Stimulated activated CD4-positive, alpha-beta T cell treated with anti-CD3 and anti-CD28 coated beads, Interleukin-15, amount 100 ng/mL, for 48 hours (primary cell): ENCODE results near the gene AFAP1.

ENCODE experiments used
- DNase-seq, 2 donors: peaks; one replicate each; pipeline ENCODE4 v3.0.0-alpha.2; 2020; ENCODE audit warnings: low read depth in 2 of 2

AFAP1 gene

DNA sequence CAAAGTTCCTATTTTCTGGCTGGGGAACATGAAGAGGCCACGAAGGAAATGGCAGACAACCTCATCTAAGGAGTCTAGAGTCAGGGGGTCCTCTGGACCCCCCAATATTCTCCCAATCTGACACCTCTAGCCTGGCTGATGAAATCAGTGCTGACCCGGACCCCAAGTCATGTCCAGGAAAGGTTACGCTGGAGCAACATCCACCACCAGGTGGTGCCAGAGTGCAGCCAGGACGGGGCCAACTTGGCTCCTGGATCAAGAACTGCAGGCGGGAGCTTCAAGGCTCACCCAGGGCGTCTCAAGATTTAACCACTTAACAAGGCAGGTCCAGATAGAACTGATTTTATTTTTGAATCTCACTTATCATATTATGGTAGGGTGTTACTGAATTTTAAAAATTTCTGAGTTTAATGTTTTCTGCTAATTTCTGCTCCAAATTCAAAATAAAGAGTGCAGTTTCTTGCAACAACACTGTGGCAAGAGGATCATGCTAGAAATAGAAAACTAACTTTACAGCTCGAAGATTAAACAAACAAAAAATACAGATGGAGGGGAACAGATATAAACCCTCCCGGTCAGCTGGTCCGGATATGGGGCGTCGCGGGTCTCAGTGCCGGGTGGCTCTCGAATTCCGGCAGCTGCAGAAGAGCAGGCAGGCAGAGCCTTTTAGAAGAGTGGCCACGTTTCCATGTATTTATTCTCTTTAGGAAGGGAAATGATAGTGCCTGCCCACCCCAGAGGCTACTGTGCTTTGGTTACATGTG lies 135.5 kb downstream of the AFAP1 start:
- DNase-seq = peak; percentile 52 to 75

DNA sequence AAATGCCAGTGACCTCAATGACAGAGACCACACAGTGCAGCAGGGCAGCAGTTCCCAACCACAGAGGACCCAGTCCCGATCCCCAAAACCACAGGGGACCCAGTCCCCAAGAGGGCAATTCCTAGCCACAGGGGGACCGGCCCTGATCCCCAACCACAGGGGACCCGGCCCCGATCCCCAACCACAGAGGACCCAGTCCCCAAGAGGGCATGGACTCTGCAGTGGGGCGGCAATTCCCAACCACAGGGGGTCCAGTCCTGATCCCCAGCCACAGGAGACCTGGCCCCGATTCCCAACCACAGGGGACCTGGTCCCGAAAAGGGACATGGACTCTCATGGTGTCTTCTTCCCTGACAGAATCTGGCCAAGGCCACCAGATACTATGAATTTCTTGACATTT lies 136.3 kb downstream of the AFAP1 start:
- no peak for DNase-seq

DNA sequence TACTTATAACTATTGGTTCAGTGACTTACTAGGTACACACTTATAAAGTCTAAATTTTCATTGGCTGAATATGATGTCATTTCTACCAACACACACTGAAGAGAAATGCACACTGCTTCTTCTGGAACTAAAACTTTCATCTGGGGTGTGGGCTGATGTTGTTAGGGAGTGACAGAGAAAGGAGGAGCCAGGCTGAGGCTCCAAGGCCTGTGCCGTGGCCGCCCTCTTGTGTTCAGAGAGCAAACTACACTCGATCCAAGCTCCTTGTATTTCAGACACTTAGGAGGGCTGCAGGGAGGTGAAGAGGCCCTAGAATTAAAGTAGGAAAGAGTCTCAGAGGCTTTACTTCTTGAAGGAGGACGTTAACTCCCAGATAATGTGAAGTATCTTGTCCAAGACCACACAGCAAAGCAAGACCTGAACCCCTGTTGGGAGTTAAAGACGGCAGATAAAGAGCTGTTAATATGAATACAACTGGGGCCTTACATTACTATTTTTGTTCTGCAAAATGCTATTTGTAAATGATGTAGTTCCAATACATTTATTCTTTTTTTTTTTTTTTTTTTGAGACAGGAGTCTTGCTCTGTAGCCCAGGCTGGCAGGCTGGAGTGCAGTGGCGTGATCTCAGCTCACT lies 137.5 kb downstream of the AFAP1 start:
- peak; percentile 66 to 80 for DNase-seq

DNA sequence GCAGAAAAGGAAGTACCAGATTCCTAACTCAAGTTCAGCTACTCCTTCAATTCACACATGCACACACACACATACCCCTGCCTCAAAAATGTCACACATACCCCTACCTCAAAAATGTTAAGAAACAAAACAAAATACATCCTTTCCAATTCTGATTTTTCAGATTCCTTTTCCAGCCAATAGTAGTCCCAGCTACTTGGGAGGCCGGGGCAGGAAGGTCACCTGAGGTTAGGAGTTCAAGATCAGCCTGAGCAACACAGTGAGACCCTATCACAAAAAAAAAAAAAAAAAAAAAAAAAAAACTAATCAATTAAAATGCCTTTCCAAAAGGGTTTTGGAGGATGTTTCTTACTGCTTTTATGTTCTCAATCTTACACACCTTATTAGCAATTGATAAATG lies 138.0 kb downstream of the AFAP1 start:
- DNase-seq = no peak

DNA sequence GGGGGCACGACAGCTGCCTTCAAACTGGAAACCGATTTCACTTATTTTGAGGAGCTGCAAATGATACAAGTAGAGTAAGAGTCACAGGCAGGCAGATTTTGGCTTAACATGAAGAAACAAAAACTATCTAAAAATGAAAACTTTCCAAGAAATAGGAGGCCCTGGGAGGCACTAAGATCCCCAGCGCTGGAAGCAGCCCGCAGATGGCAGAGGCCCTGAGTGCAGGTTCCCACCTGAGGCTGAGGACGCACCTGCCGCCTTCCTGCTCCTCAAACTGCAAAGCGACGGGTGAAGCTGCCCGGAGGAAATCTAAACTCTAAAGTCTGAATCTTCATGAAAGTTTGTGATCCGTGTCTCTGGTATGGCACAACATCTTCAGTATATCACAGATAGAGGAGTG lies 138.7 kb downstream of the AFAP1 start:
- DNase-seq = no peak

DNA sequence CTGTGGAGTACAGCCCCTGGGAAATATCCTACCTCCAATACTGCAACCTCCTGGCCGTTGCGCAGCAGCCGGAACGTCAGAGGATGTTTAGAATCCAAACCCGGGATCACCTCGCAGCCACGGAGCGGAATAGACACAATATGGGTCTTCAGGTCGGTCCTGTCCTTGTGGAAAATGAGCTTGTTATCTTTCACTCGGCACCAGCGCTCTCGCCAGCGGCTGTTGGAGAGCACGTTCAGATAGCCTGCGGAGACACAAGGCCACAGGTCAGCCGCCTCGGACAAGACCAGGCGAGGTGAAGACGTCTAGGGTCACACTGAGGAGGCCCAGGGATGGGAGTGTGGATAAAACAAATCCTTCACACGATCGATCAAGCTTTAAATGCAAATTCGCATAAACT lies 139.3 kb downstream of the AFAP1 start:
- DNase-seq = no peak

DNA sequence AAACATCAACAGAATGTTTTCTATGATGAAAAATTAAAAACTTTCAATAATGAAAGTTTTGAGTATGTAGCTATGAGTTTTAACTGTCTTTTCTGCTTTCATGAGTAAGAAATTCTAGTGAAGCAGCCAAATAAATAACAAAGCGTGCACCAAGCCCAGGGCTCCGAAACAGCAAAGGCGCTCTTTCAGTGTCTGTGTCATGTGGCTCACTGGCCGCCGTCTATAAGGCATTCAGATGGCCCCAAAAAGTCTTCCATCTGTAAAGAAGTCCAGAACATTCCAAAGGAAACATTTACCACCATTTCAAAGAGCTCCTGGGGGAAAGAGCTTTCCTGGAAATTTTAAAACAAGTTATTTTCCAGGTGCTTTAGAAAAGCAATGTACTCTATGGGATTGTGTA lies 139.9 kb downstream of the AFAP1 start:
- no peak for DNase-seq

DNA sequence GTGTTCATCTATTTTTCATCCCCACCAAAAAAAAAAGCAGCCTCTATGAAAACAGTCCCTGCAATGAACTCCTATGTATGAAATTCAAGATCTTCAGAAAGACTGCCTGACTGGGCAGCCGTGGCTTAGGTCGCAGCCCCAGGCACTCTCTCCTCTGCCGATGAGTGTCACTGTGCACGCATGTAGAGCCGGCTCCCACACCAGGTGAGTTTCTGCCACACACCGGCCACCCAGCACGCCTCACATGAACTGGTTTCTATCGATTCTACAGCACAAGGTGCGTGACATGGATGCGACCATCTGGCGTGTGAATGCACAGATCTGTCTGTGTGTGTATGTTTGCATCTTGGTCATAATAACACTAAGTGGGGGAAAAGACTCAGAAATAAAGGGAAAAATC lies 140.4 kb downstream of the AFAP1 start:
- no peak for DNase-seq

DNA sequence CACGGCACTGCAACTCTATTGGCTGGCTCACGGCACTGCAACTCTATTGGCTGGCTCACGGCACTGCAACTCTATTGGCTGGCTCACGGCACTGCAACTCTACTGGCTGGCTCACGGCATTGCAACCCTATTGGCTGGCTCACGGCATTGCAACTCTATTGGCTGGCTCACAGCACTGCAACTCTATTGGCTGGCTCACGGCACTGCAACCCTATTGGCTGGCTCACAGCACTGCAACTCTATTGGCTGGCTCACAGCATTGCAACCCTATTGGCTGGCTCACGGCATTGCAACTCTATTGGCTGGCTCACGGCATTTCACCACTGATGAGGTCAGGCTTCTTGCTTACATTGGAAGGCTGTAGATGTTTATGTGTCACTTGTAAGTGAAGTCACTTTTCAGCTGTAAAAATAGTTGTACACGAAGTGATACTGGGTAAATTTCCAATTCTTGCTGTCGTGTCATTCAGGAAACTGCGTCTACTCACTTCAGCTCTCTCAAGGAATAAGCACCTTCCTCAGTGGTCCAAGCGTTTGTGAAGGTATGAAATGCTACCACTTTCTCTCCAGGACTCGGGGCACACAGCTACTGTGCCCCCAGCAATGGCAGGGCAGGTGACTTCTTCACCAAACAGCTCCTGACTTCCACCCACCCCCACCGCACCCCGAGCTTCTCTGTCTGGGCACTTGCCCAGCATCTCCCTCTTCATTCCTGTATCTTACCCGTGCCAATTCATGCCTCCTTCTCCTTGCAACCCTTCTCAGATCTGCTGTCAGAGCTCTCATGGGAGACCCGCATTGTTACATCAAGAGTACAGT lies 141.3 kb downstream of the AFAP1 start:
- no peak for DNase-seq

DNA sequence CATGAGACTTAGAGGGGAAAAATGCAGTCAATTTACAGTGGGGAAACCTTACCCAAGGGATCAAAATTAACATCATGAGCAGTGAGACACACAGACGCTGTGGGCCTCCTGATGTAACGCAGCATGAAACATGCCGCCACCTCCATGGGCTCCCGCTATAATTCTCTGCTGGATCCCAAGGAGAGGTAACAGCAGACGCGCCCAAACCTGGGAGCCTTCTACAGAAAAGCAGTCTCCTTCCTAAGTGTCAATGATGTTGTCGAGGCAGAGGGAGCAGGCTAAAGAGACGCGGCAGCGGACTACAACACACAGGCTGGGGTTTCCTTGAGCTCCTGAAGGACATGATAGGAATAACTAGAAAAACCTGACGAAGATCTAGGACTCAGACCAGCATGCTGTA lies 142.3 kb downstream of the AFAP1 start:
- no peak for DNase-seq

DNA sequence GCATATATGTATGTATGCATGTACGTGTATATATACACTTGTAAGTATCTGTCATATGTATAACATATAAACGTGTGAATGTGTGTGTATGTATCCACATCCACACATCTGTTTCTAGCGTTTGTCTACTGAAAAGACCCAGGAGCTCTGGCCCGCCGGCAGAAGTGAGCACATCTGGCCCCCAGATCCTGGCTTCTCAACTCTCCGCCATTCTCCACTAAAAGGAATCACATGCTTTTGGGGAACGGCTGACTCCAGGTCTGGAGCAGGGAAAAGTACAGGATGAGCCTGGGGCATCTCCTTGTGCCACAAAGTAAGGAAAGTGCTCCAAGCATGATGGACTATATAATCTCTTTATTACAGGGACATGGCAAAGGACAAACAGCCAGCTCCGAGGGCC lies 143.7 kb downstream of the AFAP1 start:
- DNase-seq = no peak

DNA sequence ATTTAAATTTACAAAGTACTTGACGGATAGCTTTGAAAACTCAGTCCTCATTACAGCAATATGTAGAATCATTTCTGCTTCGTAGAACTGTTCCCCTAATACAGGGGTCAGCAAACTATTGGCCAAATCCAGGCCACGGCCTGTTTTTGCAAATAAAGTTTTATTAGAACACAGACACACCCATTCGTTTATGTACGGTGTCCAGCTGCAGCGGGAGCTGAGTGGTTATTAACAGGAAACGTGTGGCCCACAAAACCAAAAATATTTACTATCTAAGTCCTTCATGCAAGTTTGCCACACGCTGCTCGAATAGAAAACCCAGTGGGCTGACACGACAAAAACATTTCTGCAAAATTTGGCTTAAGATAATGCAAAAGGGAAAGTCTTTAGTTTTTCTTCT lies 146.5 kb downstream of the AFAP1 start:
- DNase-seq = no peak

DNA sequence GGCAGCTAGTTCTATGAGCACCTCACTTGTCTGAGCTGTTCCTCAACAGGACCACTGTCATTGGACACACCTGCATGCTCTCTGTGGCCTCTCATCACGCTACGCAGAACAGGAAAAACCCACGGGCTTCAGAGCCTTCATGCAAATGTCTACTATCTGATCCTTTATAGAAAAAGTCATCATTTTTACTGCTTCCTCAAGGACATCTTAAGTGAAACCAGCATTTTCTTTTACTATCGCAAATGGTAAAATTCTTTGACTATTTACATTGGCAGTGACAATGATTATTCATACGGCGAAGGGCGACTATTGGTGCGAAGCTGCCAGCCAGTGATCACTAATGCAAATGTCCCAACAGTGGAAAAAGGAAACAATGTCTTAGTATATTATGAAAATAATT lies 147.0 kb downstream of the AFAP1 start:
- DNase-seq = no peak

DNA sequence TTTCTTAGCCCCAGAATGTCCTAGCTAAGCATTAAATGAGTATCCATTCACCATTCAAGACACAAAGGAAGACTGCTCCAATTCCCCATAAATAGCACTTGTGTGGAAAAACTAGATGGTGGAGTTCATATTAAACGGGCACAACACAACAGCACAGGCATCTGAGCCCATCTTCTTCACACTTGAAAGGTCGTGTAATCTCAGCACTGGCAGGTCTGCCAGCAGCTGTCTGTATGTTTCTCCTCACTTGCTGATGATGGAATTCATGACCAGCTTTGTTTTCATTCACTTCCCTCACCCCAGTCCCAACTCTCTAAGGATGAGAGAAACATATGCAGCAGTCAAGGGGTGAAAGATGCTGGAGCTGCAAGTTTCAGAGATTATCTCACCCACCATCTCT lies 148.7 kb downstream of the AFAP1 start:
- no peak for DNase-seq

DNA sequence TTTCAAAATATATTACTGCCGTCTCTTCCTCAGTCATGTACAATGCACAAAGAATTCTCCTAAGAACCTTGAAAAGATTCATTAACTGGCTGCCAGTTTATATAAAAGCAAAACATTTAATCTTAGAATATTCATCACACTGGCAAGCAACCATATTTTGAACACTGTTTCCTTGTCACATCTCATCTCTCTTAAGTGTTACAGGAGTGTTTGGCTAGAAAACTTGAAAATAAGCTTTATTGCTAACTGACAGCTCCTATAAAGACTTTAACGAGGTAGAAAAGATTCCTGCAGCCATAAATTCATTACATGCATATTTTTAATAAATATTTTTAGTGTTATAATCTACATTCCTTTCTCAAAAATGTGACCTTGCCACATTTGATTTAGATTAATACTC lies 149.6 kb downstream of the AFAP1 start:
- DNase-seq = no peak

DNA sequence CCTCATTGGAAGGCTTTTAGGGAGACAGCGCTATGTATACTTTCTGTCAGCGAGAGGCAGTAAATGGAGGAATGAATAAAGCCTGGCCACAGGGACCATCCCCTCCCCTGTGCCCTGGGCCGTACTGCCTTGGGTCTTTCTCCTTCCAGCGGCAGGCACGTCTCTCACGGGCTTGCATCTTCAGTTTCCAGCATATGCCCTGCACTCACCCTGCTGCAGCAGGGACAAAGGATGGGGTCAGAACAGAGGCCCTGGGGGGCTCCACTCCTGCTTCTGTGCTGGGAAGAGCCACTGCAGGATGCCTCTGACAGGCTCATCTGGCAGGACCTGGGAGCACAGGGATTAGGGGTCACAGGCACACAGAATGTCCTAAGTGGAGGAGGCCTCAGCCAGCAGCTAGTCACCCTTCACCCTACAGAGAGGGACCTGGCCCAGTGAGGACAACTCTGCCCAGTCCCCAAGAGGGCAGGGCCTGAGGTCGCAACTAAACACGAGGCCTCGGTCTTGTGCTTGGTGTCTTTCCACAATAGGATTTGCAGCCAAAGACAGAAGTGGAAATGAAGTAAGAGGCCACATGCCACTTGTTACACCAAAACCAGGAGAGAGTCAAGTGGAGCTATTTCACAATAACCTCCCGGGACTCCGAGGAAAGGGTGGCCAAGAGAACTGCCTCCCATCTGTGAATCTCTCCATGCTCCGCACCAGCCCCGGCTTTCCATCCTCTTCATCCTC lies 150.8 kb downstream of the AFAP1 start:
- DNase-seq = no peak

DNA sequence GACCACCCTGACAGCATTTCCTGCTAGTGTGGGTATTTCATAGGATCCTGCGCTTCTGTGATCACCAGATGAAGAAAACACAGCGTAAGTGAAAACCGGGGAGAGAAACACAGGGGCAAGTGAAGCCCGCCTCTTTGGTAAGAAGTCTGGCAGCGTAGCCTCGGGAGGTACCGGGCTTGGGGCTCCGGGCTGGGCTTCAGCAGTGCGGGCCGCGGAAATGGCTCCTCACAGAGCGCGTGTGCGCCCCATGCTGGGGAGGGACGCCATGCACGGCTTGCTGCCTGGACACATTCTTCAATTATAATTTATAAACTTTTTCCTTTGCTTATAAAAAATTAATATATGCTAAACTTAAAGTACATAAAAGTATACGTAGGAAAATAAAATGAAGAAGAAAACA lies 151.5 kb downstream of the AFAP1 start:
- DNase-seq = no peak

DNA sequence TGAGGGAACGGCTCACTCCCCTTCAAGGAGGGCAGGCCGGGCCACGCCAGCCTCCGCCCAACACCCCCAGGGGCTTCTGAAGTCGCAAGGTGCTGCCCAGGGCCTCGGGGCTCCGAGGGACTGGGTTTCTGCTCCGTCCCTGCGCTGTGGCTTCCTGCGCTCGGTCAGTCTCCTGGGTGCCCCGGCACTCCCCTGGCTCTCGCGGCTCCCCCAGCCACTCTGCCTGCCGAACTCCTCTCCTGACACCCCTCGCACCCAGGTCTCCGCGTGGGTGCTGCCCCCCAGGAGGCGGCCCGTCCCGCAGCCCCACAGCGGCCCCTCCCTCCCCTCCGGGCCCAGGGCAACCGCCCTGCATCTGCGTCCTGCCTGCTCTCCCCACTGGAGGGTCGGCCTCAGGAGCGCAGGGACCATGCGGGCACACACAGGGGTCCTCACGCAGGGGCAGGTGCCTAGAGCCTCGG lies 151.9 kb downstream of the AFAP1 start:
- DNase-seq = no peak

DNA sequence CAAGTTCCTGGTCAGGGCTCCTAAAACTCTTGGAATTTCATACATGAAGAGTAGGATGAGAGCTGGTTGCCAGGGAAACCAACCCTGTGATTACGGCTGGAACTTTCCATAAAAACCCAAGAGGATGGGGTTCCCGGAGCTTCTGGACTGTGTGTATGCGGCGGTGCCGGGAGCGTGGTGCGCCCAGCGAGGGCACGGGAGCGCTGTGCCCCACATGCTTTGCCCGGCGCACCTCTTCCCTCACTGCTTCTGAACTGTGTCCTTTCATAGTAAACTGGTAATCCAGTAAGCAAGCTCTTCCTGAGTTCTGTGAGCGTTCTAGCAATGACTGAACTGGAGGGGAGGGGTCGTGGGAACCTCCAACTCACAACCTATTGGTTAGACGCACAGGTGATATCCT lies 152.6 kb downstream of the AFAP1 start:
- DNase-seq = no peak

DNA sequence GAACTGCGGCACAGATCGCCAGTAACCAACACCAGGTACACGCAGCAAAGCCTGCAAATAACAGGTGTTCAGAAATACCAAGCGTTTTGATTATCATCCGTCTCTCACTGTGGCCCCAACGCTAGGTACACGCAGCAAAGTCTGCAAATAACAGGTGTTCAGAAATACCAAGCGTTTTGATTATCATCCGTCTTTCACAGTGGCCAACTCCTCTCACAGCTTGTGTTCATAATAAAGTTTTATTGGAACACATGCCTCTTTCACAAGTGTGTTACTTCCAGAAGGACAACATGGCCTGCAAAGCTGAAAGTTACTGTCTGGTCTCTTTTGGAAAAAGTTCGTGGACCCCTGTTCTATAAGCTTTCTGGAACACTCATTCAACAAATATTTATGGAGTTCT lies 153.1 kb downstream of the AFAP1 start:
- no peak for DNase-seq

DNA sequence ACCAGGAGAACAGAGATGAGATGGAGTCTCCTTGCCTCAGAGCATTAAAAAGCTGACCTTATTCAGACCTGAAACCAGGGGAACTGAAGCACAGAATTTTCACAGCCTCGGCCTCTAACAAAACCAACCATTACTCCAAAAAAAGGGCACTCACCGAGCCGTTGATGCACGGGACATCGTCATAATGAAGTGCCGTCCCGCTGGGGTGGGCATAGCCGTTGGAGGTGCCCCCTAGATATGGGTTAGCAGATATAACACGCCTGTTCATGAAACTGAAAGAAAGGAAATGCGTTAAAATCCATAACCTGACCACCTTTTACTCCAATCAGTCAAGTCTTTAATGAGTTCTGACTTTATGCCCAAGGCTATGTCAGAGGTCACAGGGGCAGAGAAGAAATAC lies 153.6 kb downstream of the AFAP1 start:
- no peak for DNase-seq

DNA sequence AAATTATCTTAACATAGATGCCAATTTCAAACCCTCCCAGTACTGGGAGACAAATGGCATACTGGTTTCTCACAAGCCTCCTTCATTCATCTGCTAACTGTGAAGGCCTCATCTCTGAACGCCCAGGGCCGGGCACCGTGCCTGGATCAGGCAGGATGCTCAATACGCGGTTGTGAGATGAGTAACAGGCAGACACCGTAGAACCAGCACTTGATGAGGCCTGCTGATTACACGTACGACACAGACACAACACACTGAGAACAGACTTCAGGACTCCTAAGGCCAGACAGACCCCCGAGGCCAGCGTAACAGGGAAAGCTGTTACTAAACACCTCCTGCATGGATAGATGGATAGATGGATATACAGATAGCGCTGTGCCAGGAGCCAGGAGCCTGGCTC lies 154.6 kb downstream of the AFAP1 start:
- DNase-seq = no peak
